ENCODE results near the gene BCAR3. TPM values are rescaled to one million over a fixed set of nuclear protein-coding genes. Genes with fewer than 3 reads are reported as not detected.

The BCAR3 gene
- total and polyA plus RNA-seq, 2 donors from 2014 or later = 25.4 to 28.4 TPM

- Histone ChIP-seq H3K9me3 (ENCODE audit: control insufficient read depth in 2 of 3, insufficient read depth in 1 of 3, low read length in 3 of 3) (no peaks in the 10 kb centered on the region), H3K27ac (ENCODE audit: low read depth in 2 of 2, low read length in 2 of 2) (no peak overlapping the region), H3K27me3 (ENCODE audit: control insufficient read depth, insufficient read depth, low read length) (no peaks in the 10 kb centered on the region), H3K9ac (ENCODE audit: low read length in 3 of 3) (no peak overlapping the region), H3K4me1 (ENCODE audit: control insufficient read depth in 2 of 3, insufficient read depth in 2 of 3, low read depth in 1 of 3, low read length in 3 of 3) (peaks cover 0 to 8% (median 6%) of the 10 kb centered on the region in 3 donors), H3K4me3 (ENCODE audit: low read length in 3 of 3) (no peak overlapping the region), H3K36me3 (ENCODE audit: control insufficient read depth in 2 of 3, insufficient read depth in 3 of 3, low read length in 3 of 3) (no peaks in the 10 kb centered on the region)
- intact Hi-C loops (cut with DNase I) = no loop called here
- DNase-seq (no peak), FAIRE-seq (no peak)
- no peak for TF ChIP-seq CTCF (IDR thresholded peaks at IDR 0.05; ENCODE audit: borderline replicate concordance, extremely low read depth, insufficient read depth)
Observed at GRCh38 chr1:93690921-93691789, 9.5 kb upstream of the BCAR3 start.

- no peaks in the 10 kb centered on the region for H3K27me3 ChIP-seq (ENCODE audit: control insufficient read depth, insufficient read depth, low read length)
- no peaks in the 10 kb centered on the region for H3K9me3 ChIP-seq (ENCODE audit: control insufficient read depth in 2 of 3, insufficient read depth in 1 of 3, low read length in 3 of 3)
- no peak overlapping the region for H3K4me3 ChIP-seq (ENCODE audit: low read length in 3 of 3)
- H3K9ac ChIP-seq (ENCODE audit: low read length in 3 of 3) = no peak overlapping the region
- TF ChIP-seq CTCF (IDR thresholded peaks at IDR 0.05; ENCODE audit: borderline replicate concordance, extremely low read depth, insufficient read depth) = no peak
- peaks cover 0 to 9% (median 8%) of the 10 kb centered on the region in 3 donors for H3K4me1 ChIP-seq (ENCODE audit: control insufficient read depth in 2 of 3, insufficient read depth in 2 of 3, low read depth in 1 of 3, low read length in 3 of 3)
- H3K36me3 ChIP-seq (ENCODE audit: control insufficient read depth in 2 of 3, insufficient read depth in 3 of 3, low read length in 3 of 3) = no peaks in the 10 kb centered on the region
- FAIRE-seq (no peak), DNase-seq (no peak)
- intact Hi-C loops (cut with DNase I) = no loop called here
- no peak overlapping the region for H3K27ac ChIP-seq (ENCODE audit: low read depth in 2 of 2, low read length in 2 of 2)
Observed at GRCh38 chr1:93690341-93690740, 8.7 kb upstream of the BCAR3 start.

GRCh38 chr1:93689521-93690223 lies 8.0 kb upstream of the BCAR3 start:
- no peak overlapping the region for H3K27ac ChIP-seq (ENCODE audit: low read depth in 2 of 2, low read length in 2 of 2)
- intact Hi-C loops (cut with DNase I) = no loop called here
- FAIRE-seq (no peak), DNase-seq (peak in 1 of 5 donors; percentile 55)
- no peak overlapping the region for H3K4me3 ChIP-seq (ENCODE audit: low read length in 3 of 3)
- TF ChIP-seq CTCF (IDR thresholded peaks at IDR 0.05; ENCODE audit: borderline replicate concordance, extremely low read depth, insufficient read depth) = no peak
- H3K9me3 ChIP-seq (ENCODE audit: control insufficient read depth in 2 of 3, insufficient read depth in 1 of 3, low read length in 3 of 3) = no peaks in the 10 kb centered on the region
- H3K27me3 ChIP-seq (ENCODE audit: control insufficient read depth, insufficient read depth, low read length) = no peaks in the 10 kb centered on the region
- no peaks in the 10 kb centered on the region for H3K36me3 ChIP-seq (ENCODE audit: control insufficient read depth in 2 of 3, insufficient read depth in 3 of 3, low read length in 3 of 3)
- H3K9ac ChIP-seq (ENCODE audit: low read length in 3 of 3) = no peak overlapping the region
- peaks cover 0 to 9% (median 6%) of the 10 kb centered on the region in 3 donors for H3K4me1 ChIP-seq (ENCODE audit: control insufficient read depth in 2 of 3, insufficient read depth in 2 of 3, low read depth in 1 of 3, low read length in 3 of 3)

All from kidney (tissue), 14 donors.